Thoracic aorta (tissue), 2 donors: ENCODE results near the gene GAL. TPM values are rescaled to one million over a fixed set of nuclear protein-coding genes. Genes with fewer than 3 reads are reported as not detected.

ENCODE experiments used
- ATAC-seq: fragments of 150-250 bp; one replicate; pipeline ENCODE4 v1.8.0; 2017; ENCODE audit warnings: low read depth; ENCODE audit not compliant: insufficient number of reproducible peaks, low FRiP score
- DNase-seq: peaks from one replicate; pipeline ENCODE4 v3.0.0-alpha.2; 2020; ENCODE audit warnings: low spot score
- H3K27ac ChIP-seq, 2 donors: fragments of 200-600 bp; sonication (generic); 1 replicate in 1 of 2; 2 replicates in 1 of 2; pipeline ENCODE4 v1.5.1; 2016; ENCODE audit warnings: mild to moderate bottlenecking in 2 of 2, moderate library complexity in 2 of 2
- H3K27me3 ChIP-seq: fragments of 200-600 bp; sonication (generic); replicated peaks from 2 replicates; pipeline ENCODE4 v1.6.0; 2016; ENCODE audit warnings: mild to moderate bottlenecking; ENCODE audit not compliant: insufficient read depth
- H3K36me3 ChIP-seq: fragments of 200-600 bp; sonication (generic); one replicate; pipeline ENCODE4 v1.5.1; 2016
- H3K4me1 ChIP-seq, 2 donors: fragments of 200-600 bp; sonication (generic); 1 replicate in 1 of 2; 2 replicates in 1 of 2; pipeline versions ENCODE4 v1.5.1 to v1.6.0; 2016; ENCODE audit warnings: low read depth in 2 of 2, mild to moderate bottlenecking in 1 of 2; ENCODE audit not compliant: control insufficient read depth in 1 of 2
- H3K4me3 ChIP-seq: fragments of 200-600 bp; sonication (generic); 2 replicates; pipeline ENCODE4 v1.5.1; 2016; ENCODE audit warnings: mild to moderate bottlenecking
- H3K9me3 ChIP-seq: fragments of 200-600 bp; sonication (generic); 2 replicates; pipeline ENCODE4 v1.5.1; 2016
- total RNA-seq, 2 donors: library from RNA; depleted of rRNA; stranded (reverse); fragments of >200 nt; gene quantifications; one replicate each; pipeline versions ENCODE4 v1.1.0 to v1.2.3, GENCODE V29; 2016
- TF ChIP-seq, protein P1 (sequence below): fragments of 200-600 bp; sonication (generic); IDR thresholded peaks from one replicate; pipeline ENCODE4 v1.5.1; 2019; ENCODE audit warnings: antibody characterized with exemption

The GAL gene
- total RNA-seq, 2 donors from 2014 or later = not detected

GRCh38 chr11:68657021-68657780, 27.1 kb upstream of the GAL start:
- Histone ChIP-seq H3K36me3 (no peaks in the 10 kb centered on the region), H3K4me1 (no peaks in the 10 kb centered on the region), H3K27ac (no peak overlapping the region), H3K9me3 (no peaks in the 10 kb centered on the region), H3K27me3 (no peaks in the 10 kb centered on the region), H3K4me3 (no peak overlapping the region)
- ATAC-seq (no peak), DNase-seq (no peak)
- TF ChIP-seq, protein P1, sequence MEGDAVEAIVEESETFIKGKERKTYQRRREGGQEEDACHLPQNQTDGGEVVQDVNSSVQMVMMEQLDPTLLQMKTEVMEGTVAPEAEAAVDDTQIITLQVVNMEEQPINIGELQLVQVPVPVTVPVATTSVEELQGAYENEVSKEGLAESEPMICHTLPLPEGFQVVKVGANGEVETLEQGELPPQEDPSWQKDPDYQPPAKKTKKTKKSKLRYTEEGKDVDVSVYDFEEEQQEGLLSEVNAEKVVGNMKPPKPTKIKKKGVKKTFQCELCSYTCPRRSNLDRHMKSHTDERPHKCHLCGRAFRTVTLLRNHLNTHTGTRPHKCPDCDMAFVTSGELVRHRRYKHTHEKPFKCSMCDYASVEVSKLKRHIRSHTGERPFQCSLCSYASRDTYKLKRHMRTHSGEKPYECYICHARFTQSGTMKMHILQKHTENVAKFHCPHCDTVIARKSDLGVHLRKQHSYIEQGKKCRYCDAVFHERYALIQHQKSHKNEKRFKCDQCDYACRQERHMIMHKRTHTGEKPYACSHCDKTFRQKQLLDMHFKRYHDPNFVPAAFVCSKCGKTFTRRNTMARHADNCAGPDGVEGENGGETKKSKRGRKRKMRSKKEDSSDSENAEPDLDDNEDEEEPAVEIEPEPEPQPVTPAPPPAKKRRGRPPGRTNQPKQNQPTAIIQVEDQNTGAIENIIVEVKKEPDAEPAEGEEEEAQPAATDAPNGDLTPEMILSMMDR = no peak

DNA sequence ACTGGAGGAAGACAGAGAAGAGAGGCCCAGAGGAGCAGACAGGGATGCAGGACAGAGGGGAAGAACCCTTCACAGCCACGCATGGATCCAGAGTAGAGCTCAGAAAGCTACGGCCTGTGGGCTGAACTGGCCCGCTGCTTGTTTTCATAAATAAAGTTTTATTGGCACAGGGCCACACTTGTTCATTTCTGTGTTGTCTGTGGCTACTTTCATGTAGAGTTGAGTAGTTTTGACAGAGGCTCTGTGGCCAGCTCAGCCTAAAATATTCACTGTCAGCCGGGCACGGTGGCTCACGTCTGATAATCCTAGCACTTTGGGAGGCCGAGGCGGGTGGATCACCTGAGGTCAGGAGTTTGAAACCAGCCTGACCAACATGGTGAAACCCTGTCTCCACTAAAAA, 26.2 kb upstream of the GAL start:
- no peaks in the 10 kb centered on the region for H3K27me3 ChIP-seq
- H3K4me3 ChIP-seq = no peak overlapping the region
- DNase-seq (no peak), ATAC-seq (no peak)
- TF ChIP-seq, protein P1 = no peak
- no peaks in the 10 kb centered on the region for H3K36me3 ChIP-seq
- H3K4me1 ChIP-seq = no peaks in the 10 kb centered on the region
- no peaks in the 10 kb centered on the region for H3K9me3 ChIP-seq
- no peak overlapping the region for H3K27ac ChIP-seq

GRCh38 chr11:68658661-68659060, 25.7 kb upstream of the GAL start:
- Histone ChIP-seq H3K9me3 (no peaks in the 10 kb centered on the region), H3K4me3 (no peak overlapping the region), H3K27me3 (no peaks in the 10 kb centered on the region), H3K36me3 (no peaks in the 10 kb centered on the region), H3K4me1 (no peaks in the 10 kb centered on the region), H3K27ac (no peak overlapping the region)
- TF ChIP-seq, protein P1 = no peak
- no peak for ATAC-seq
- no peak for DNase-seq

GRCh38 chr11:68659158-68659921, 25.0 kb upstream of the GAL start:
- H3K36me3 ChIP-seq = no peaks in the 10 kb centered on the region
- ATAC-seq (no peak), DNase-seq (no peak)
- TF ChIP-seq, protein P1 = no peak
- no peaks in the 10 kb centered on the region for H3K27me3 ChIP-seq
- no peak overlapping the region for H3K27ac ChIP-seq
- H3K4me1 ChIP-seq = no peaks in the 10 kb centered on the region
- H3K9me3 ChIP-seq = no peaks in the 10 kb centered on the region
- no peak overlapping the region for H3K4me3 ChIP-seq

- Histone ChIP-seq H3K27me3 (no peaks in the 10 kb centered on the region), H3K4me3 (no peak overlapping the region), H3K27ac (no peak overlapping the region), H3K4me1 (no peaks in the 10 kb centered on the region), H3K9me3 (no peaks in the 10 kb centered on the region), H3K36me3 (no peaks in the 10 kb centered on the region)
- ATAC-seq (no peak), DNase-seq (no peak)
- TF ChIP-seq, protein P1 = no peak
Measured at GRCh38 chr11:68660066-68660810, 24.1 kb upstream of the GAL start.
